Fibroblast of the aortic adventitia (primary cell): ENCODE results near the gene MYH9. TPM values are rescaled to one million over a fixed set of nuclear protein-coding genes. Genes with fewer than 3 reads are reported as not detected.
A peak's percentile ranks its signal among the peaks of the same experiment; 100 is the strongest.

Source experiments
- DNase-seq: peaks from one replicate; pipeline ENCODE4 v3.0.0-alpha.2; 2010; ENCODE audit warnings: low read depth
- H3K4me3 ChIP-seq: 2 replicates; pipeline ENCODE4 v1.5.1; 2011; ENCODE audit warnings: low read depth, mild to moderate bottlenecking, control low read depth, low read length, moderate library complexity
- CTCF ChIP-seq: IDR thresholded peaks from 2 replicates; pipeline ENCODE4 v1.5.1; 2011; ENCODE audit warnings: mild to moderate bottlenecking, low read length, control low read depth, inconsistent platforms; ENCODE audit not compliant: insufficient read depth
- total RNA-seq: library from RNA; depleted of rRNA; stranded (reverse); fragments of >200 nt; gene quantifications from 2 replicates; pipeline ENCODE4 v1.2.3, GENCODE V29; 2012; ENCODE audit warnings: low replicate concordance

Gene MYH9
- total RNA-seq, 1 donor: 339 TPM

GRCh38 chr22:36344106-36344827, 43.5 kb downstream of the MYH9 start:
- no peak for DNase-seq
- H3K4me3 ChIP-seq: no peak overlapping the region
- TF ChIP-seq CTCF: no peak

GRCh38 chr22:36343720-36344105, 44.1 kb downstream of the MYH9 start:
- TF ChIP-seq CTCF: no peak
- DNase-seq: no peak
- no peak overlapping the region for H3K4me3 ChIP-seq

GRCh38 chr22:36343070-36343719, 44.6 kb downstream of the MYH9 start:
- H3K4me3 ChIP-seq: no peak overlapping the region
- no peak for TF ChIP-seq CTCF
- DNase-seq: no peak

- no peak for DNase-seq
- no peak overlapping the region for H3K4me3 ChIP-seq
- no peak for TF ChIP-seq CTCF
These were observed 46.1 kb downstream of the MYH9 start for GRCh38 chr22:36341640-36342041.

- DNase-seq: no peak
- no peak overlapping the region for H3K4me3 ChIP-seq
- TF ChIP-seq CTCF: no peak
These were observed 47.1 kb downstream of the MYH9 start for GRCh38 chr22:36340621-36341020.

- no peak overlapping the region for H3K4me3 ChIP-seq
- no peak for TF ChIP-seq CTCF
- peak; percentile 77 for DNase-seq
These were observed 48.3 kb downstream of the MYH9 start for GRCh38 chr22:36339171-36340065.
